Activated CD8-positive, alpha-beta memory T cell treated with anti-CD3 and anti-CD28 coated beads, Interleukin-2, amount 50 U/mL, for 1 hour (primary cell): ENCODE measurements around the gene SPAST.
"Not testable (repeated sequence)": the region's sequence is repeated elsewhere in the genome, so short reads cannot be mapped to it uniquely, and the experiment has no call there.

Experiments used
- DNase-seq: peaks from one replicate; pipeline ENCODE4 v3.0.0-alpha.2; 2020; ENCODE audit errors: extremely low read depth

The SPAST gene

DNA sequence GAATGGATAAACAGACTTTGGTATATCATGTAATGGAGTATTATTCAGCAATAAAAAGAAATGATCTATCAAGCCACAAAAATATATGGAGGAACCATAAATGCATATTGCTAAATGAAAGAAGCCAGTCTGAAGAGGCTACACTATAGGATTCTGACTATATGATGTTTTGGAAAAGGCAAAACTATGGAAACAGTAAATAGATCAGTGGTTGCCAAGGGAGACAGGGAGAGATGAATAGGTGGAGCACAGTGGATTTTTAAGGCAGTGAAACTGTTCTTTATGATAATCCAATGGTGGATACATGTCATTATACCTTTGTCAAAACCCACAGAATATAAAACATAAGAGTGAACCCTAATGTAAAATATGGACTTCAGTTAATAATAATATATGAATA lies 61.3 kb downstream of the SPAST start:
- DNase-seq: no peak

DNA sequence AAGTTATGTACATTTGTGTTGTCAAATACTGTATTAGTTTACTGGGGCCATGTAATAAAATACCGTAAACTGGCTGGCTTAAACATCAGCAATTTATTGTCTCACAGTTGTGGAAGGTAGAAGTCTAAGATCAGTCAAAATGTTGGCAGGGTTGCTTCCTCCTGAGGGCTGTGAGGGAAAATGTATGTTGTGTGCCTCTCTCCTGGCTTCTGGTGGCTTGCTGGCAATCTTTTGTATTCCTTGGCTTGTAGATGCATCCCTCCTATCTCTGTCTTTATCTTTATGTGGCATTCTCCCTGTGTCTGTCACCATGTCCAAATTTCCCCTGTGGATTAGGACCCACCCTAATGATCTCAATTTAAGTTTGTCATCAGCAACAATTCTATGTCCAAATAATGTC lies 65.3 kb downstream of the SPAST start:
- DNase-seq: no peak

DNA sequence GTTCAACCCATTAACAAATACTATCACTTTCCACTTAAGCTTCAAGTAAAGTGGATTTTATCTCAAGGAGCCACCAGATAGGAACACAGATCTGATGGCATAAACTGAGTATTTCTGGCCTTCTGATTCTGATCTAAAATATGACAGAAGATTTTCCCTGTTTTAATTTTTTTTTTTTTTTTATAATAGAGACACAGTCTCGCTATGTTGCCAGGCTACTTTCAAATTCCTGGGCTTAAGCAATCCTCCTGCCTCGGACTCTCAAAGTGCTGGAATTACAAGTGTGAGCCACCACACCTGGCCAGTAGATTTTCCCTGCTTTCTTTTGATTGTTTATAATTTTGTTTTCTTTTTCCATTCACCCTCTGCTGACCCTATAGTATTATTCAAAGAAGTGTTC lies 65.7 kb downstream of the SPAST start:
- DNase-seq: no peak

DNA sequence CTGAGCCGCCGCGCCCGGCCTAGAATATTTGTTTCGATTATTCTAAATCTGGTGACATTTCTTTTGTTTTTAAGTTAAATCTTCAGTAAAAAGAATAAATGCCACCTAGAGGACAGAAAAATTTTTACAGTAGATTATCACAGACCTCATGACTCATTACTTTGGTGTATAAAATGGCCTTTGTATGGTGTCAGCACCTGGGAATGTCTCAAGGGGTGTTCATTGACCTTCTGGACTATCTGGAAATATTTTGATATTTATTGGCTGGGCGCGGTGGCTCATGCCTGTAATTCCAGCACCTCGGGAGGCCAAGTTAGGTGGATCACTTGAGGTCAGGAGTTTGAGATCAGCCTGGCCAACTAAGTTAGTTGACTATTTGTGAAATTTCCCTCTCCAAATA lies 72.1 kb downstream of the SPAST start:
- DNase-seq: no peak

DNA sequence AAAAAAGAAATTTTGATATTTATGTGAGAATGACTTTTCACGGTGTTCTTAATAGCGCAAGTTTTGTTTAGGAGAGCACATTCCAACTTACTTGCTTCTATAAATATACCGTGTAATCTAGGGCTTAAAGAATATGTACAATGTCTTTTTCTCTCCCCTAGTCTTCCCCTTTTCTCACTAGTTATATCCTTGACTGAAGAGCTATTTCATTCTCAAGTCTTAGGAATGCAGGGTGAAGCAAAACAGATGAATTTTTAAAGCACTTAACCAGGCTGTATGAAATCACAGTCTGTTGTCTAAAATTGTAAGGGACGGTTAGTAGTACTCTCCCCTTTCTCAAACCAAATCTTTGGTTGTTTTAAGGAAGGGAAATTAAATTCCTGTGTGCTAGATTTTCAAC lies 72.7 kb downstream of the SPAST start:
- no peak for DNase-seq

DNA sequence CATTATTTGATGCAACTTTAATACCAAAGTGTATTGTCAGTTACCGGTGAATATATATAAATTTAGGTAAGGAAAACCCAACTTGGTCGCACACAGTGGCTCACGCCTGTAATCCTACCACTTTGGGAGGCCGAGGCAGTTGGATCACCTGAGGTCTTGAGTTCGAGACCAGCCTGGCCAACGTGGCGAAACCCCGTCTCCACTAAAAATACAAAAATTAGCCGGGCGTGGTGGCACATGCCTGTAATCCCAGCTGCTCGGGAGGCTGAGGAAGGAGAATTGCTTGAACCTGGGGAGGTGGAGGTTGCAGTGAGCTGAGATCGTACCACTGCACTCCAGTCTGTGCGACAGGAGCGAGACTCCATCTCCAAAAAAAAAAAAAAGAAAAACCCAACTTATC lies 88.2 kb downstream of the SPAST start:
- DNase-seq: not testable (repeated sequence)

DNA sequence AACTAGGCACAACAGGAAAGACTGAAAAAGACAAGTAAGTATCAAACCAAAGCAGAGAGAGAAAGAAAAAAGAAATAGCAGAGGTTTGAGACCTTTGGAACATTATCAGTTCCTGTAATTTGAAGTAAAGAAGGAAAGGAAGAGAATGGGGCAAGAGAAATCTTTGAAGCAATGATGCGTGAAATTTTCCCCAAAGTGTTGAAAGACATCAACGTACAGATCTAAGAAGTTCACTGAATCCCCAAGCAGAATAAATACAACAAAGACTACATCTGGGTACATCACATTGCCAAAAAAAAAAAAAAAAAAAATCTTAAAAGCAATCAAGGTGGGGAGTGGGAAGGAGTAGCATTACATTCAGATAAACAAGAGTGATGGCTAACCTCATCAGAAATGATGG lies 96.3 kb downstream of the SPAST start:
- DNase-seq: no peak

DNA sequence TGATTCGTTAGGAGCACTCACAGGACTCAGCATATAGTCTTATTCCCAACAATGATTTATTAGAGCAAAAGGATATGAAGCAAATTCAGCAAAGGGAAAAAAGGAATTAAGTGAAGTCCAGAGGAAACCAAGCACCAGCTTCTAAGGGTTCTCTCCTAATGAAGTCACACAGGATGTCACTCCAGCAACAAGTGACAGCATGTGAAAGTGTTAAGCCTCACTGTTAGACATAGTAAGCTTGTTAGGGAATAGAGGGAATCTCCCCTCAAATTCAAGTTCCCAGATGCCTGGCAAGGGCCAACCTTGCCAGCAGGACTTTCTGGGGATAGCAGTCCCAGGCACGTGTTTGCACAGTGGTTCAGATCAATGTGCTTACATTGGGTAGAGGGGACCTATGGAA lies 97.9 kb downstream of the SPAST start:
- no peak for DNase-seq

DNA sequence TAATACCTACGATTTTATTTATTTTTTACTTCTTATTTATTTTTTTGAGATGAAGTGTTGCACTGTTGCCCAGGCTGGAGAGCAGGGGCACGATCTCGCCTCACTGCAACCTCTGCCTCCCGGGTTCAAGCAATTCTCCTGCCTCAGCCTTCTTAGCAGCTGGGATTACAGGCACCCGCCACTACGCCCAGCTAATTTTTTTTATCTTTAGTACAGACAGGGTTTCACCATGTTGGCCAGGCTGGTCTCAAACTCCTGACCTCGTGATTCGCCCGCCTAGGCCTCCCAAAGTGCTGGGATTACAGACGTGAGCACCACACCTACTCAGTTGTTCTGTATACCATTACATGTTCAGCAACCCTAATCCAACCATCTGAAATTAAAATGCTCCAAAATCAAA lies 100.9 kb downstream of the SPAST start:
- DNase-seq: not testable (repeated sequence)

DNA sequence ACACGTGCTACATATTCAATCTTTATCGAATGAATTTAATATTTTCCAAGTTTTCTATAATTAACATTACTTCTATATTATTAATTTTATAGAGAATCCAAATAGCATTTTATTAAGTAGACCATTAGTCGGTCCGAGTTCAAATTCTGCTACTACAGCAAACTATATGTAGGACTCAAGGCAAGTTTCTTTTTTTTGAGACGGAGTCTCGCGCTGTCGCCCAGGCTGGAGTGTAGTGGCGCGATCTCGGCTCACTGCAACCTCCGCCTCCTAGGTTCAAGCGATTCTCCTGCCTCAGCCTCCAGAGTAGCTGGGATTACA lies 101.6 kb downstream of the SPAST start:
- DNase-seq: not testable (repeated sequence)

DNA sequence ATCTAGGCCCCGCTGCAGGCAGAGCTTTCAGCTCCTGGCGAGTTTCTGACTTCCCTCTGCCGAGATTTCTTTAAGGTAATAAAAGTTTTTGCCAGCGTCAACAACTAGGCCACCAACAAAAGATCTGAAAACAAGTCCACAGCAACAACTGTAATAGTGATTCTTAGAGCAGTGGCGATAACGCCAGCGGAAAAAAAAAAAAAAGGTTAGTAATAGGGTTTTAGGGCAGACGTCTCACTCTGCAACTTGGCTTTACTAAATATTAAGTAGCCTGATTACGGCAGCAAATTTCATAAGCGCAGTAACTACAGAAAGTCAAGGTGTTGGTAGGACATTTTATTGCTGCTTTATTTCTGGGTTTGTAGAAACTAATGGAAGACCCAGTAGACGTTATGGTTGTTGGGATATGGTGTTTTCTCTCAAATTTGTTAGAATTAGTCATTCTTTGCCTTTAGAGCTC lies 102.8 kb downstream of the SPAST start:
- DNase-seq: no peak

DNA sequence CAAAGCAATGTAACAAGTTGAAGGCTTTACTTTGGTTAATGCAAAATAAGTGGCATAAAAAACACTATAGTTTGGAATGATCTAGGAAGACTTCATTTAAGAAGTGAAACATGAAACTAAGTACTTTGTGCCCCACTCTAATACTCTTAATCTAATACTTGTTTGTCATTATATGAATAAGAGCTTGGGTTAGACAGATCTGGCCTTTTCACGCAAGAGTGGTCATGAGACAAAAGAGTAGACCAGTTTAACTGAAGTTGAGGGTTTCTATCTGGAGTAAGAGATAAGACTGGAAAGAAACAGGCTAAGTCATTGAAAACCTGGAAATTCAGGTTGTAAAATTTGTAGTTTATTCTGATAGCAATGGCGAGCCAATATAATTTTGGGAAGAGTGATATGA lies 105.2 kb downstream of the SPAST start:
- DNase-seq: no peak

DNA sequence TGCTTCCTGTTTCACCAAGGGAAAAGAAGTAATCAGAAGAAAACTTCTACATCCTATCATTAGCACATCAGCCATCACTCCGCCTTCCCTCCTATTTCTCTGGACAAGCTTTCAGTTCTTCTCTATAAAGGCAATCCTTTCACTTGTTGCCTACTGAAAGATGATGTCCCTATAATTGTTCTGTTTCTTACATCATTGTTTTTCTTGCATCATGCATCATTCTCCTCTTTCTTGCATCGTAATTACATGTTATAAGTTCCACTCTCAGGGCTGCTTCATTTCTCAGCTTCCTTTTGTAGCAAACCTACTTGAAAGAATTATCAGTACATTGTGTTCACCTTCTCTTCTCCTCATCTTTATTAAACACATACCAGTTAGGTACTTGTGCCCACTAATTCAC lies 109.5 kb downstream of the SPAST start:
- no peak for DNase-seq

DNA sequence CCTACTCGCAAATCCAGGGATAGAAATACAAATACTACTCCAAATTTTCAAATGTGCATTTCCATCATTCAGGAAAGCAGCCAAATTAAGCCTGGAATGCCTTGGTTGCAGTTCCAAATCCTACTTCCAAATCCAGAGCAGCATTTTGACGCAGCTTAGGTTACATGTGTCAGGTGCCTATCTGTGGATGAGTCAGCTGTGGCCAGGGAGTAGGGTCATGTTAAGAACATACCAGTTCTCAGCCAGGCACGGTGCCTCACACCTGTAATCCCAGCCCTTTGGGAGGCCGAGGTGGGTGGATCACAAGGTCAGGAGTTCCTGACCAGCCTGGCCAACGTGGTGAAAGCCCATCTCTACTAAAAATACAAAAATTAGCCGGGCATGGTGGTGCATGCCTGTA lies 119.3 kb downstream of the SPAST start:
- DNase-seq: no peak

DNA sequence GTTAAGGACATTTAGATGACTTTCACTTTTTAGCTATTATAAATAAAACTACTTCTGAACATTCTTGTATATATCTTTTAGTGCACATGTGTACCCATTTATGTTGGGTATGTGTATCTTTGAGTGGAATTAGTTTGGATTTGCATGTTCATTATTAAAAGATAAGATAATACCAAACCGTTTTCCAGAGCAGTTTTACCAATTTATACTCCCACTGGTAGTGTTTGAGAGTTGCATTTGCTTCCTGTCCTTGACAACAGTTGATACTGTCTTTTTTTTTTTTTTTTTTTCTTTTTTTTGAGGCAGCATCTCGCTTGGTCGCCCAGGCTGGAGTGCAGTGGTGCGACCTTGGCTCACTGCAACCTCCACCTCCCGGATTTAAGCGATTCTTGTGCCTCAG lies 125.7 kb downstream of the SPAST start:
- DNase-seq: no peak

DNA sequence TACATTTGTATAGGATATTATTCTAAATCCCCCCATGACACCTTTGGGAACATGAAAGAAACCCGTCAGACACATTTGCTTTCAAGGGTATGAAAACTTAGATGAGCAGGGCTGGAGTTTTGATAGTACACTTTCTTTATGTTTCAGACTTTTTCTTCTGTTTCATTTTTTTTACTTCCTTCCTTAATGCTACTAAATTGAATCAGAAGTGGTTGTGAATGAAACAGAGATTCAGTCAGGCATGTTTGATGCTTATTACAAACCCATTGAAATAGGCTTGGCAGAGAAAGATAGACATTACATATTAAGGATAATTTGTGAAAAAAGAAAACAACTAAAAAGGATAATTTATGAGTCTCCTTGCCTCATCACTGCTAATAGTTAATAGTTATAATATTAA lies 129.1 kb downstream of the SPAST start:
- DNase-seq: no peak

DNA sequence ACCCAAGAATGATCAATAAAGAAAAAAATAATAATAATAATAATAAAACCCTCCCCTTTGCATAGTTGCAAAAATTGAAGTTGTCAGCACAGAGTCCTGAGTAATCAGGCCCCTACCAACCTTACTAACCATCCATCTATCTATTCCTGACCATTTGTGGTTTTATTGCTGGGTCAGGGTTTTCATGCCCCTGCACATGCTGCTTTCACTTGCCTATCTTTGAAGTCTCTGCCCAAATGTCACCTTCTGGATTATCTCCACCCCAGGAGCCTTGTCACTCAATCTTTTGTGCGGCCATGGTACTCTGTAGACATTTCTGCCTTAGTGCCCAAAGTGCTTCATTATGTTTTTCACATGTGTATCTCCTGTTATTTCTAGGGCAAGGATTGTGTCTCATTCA lies 137.5 kb downstream of the SPAST start:
- no peak for DNase-seq

DNA sequence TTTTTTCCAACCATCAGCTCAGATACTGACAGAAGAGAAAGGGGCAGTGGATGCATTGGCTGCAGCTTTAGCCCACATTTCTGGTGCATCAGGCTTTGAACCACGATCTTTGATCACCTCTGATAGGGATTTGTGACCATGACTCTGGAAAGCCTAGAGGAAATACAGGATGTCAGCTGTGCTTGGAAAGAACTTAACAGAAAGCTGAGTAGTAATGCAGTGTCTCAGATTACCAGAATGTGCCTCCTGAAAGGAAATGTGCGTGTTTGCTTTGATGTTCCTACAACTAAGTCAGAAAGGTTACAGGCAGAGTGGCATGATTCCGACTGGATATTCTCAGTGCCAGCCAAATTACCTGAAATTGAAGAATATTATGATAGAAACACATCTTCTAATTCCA lies 140.1 kb downstream of the SPAST start:
- not testable (repeated sequence) for DNase-seq
